HG03565 (cell line): ENCODE data around the gene STARD5.
"Not testable (repeated sequence)": the region's sequence is repeated elsewhere in the genome, so short reads cannot be mapped to it uniquely, and the experiment has no call there.

ENCODE experiments used
- ATAC-seq: cut with Tn5 transposase; IDR thresholded peaks from one replicate; pipeline ENCODE4 v1.9.1; 2021; ENCODE audit warnings: mild to moderate bottlenecking, moderate library complexity; ENCODE audit not compliant: unreplicated experiment

The STARD5 gene

DNA sequence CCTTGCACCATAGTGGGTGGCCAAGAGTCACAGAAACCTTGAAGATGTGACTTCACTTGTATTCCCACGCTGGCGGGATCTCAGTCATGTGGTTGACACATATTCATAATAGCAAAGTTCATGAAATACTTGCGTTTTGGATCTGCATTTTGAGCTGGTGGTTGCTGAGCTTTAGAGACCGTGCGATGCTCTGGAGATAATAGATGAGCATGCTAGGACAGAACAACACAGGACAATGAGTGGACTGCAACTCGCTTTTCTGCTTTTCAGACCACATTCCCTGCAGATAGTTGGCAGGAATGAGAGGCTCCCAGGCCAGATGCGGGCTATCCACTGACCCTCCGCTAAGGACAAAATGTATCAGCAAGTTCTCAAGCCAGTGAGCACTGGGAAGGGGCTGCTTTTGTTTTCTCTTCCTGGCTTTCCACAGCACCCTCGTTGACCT, 13.8 kb upstream of the STARD5 start:
- ATAC-seq, result no peak

GRCh38 chr15:81337241-81337640, 13.3 kb upstream of the STARD5 start:
- no peak for ATAC-seq

DNA sequence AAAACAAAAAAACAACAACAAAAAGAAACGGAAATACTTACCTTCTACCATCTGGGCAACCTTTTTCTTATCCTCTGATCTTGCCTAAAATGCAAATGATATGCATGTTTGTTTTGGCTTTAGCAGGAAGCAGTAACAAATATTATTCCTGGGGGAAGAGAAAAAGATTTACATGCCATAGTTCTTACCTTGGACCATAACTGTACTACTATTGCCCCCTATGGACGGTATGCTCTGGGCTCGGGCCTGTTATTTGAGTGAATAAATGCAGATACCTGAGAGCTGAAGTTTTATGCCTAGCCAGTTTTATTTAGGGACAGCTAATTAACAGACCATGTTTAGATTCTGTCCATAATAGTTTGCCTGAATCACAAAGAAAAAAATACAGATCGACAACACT, 12.6 kb upstream of the STARD5 start:
- ATAC-seq, result no peak

DNA sequence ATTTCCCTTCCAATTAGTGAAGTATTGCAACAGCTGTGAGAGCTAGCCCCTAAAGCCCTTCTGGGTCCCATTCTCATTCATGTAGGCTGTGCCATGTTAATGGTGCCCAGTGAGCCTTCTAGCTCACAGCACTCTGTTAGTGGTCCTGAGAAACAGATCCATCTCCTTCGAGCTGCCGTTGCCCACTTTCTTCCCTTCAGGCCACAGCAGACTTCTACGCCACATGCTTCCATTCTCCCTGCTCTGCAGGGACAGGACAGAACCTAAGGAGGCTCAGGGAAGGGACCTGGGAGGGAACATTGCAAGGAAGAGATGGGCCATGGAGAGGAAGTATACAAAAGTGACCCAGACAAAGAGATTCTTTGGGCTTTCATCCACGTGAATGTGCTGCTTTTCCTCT, 11.7 kb upstream of the STARD5 start:
- no peak for ATAC-seq

- no peak for ATAC-seq
These were observed 11.0 kb upstream of the STARD5 start for GRCh38 chr15:81334768-81335435.

GRCh38 chr15:81333363-81333762, 9.4 kb upstream of the STARD5 start:
- no peak for ATAC-seq

DNA sequence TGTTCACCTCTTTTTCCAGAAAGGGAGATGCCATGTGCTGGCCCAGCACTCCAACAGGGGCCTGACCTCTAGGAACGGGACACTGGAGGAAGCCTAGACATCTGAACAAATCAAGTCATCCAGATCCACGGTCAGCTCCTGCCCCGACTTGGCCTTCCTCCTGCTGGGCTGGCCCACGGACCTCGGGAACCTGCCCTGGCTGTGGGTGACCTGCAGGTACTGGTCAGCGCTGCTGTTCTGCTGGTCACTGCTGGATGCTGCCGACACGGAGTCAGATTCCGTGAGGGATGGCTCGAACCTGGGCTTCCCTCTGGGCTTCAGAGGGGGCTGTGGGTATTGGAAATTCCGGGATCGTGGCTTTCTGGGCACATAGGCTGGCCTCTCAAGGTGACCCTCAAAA, 8.4 kb upstream of the STARD5 start:
- ATAC-seq, result no peak

GRCh38 chr15:81331600-81331999, 7.7 kb upstream of the STARD5 start:
- no peak for ATAC-seq

DNA sequence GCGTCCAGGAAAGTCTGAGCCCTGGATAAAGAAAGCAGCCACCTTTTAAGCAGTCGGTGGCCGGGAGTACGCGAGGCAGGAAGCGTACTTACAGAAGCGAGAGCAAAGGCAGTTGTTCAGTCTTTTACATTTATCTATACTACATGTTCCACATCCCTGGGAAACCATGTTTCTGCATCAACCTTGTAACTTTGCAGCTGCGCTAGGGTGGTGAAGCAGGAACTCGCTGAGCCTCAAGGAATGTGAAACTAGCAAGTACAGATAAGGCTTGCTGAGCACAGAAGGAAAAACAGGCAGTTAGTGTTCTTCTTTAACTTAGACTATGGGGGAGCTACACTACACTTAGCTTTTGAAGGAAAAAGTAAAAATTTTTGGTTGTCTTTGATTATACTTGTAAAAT, 7.2 kb upstream of the STARD5 start:
- not testable (repeated sequence) for ATAC-seq

DNA sequence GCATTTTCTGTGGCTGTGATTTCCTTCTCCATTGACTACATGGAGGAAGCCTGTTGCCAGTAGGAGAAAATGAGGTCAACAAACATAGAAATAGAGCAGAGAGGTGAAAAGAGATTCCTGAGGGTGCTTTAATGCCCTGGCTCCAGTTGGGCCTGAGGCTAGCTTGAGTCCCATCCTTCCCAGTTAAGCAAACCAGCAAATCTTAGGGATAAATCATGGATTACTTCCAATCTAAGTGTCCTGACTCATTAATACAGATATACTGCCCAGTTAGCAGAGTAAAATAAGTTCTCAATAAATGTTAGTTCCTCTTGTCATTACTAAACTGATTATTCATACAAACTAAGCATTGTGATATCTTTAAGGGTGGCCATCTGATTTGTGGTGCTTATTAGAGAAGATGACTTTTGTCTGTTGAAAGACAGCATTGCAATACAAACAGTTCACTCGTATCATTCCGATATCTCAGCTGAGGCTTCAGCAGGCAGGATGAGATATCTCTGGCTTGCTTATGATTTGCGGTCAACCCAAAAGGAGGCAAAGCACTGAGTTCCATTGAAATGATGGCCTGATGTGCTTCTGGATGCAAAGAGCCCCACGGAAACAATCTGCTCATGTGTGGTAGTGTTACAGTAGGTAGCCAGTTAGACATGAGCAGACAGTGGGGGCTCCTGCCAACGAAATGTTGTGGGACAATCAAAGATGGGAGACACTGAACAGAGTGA, 6.6 kb upstream of the STARD5 start:
- no peak for ATAC-seq

GRCh38 chr15:81329446-81329845, 5.5 kb upstream of the STARD5 start:
- ATAC-seq, result no peak

DNA sequence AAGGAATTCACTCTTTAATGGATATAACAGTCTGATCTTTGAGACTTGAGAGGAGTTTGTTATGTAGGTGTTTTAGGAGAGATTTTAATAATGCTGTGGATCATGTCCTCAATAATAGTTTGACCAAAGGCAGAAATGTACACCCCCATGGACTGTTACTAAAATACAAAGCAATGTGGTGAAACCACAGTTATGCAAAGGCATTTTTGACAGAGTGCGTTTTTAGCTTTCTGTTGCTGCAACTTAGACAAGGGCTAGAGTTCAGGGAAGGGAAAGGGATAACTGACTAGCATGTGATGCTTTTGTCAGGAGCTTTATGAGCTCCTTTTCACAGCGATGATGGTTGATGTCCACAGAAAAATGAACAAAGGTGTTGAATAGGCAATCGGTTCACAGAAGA, 3.6 kb upstream of the STARD5 start:
- ATAC-seq, result no peak

DNA sequence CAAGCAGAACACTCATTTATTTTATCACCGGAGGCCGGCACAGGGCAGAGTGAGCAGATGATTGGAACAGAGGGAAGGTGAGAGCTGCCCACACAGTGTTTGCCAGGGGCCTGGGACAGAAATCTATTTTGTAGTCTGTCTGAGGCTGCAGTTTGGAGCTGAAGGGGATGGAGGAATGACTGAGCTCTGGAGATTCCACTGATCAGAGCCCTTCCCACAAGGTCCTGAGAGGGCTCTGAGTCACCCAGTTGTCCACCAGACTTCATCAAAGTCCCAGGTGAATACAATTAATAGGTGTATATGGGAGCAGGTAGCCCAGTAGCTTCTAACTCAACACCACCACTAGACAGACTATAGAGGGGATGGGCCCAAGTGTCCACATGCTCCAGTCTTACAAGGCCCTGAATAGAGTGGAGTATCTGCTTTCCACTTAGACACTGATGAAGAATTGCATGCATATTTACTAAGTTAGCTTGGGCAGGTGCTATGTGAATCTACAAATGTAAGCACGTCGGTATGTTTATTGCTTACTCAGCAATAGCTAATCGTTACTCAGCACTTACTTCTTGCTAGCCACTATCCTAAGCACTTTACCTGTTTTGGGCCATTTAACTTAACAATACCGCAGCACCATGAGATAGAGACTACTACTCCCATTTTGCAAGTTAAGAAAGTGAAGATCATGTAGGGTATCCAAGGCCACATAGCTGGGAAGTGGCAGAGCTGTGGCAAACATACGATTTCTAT, 2.7 kb upstream of the STARD5 start:
- ATAC-seq, result no peak

GRCh38 chr15:81323559-81323943, 390 bp downstream of the STARD5 start:
- ATAC-seq, result no peak

DNA sequence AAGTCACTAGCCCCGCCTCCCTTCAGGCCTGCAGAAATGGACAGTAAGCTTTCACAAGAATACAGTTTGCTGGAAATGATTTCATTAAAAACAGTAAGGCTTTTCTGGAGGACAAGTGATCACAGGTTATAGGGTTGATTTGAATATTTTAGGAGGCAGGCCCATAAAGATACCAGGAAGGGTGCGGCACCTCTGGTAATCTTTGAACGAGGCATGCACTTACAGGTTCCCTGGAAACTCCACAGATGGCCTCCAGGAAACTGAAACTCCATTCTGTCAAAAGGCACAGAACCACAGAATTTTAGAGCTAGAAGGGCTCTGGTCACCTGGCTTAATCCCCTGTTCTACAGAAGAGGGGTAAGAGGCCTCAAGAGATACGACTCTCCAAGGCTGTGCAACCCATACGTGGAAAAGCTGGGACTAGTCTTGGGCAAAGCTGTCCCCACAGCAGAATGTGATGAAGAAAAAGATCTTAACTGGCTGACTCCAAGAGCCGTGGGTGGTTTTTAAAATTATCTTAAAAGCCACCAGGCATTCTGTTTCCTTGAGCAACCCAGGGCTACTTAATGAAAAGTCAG, 1.2 kb downstream of the STARD5 start:
- ATAC-seq, result no peak

DNA sequence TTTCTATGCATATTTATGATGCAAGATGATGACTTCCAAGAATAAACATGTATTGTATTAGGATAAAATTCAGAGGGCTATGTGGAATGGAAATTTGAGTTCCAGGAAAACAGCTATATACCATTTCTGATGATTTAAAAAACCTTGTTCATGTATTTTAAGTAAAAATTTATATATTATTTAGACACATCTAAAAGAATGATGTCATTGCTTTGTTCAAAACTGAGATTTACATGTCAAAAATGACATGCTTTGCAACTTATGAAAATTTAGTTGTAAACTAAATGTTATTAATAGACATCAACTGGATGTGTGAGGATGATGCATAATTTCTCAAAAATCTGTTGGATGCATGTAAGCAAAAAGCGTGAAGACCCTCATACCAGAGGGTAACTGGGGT, 2.3 kb downstream of the STARD5 start:
- ATAC-seq, result no peak

- no peak for ATAC-seq
These were observed 6.3 kb downstream of the STARD5 start for GRCh38 chr15:81317642-81318017.

DNA sequence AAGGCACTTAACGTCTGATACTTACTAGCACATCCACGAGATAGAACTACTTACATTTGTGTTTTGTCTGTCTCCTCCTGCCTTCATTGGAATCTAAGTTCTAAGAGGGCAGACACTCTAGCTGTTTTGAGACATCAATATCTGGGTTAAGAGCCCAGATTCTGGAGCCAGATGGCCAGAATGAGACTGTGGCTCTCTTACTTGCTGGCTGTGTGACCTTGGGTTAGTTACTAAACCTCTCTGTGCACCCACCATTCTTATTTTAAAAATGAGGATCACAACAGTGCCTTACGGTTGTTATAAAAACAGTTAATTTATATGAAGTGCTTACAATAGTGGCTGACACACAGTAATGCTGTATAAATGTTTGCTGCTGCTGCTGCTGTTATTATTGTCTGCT, 7.7 kb downstream of the STARD5 start:
- no peak for ATAC-seq

GRCh38 chr15:81315452-81316175, 8.3 kb downstream of the STARD5 start:
- no peak for ATAC-seq

GRCh38 chr15:81314378-81314777, 9.6 kb downstream of the STARD5 start:
- ATAC-seq, result no peak

DNA sequence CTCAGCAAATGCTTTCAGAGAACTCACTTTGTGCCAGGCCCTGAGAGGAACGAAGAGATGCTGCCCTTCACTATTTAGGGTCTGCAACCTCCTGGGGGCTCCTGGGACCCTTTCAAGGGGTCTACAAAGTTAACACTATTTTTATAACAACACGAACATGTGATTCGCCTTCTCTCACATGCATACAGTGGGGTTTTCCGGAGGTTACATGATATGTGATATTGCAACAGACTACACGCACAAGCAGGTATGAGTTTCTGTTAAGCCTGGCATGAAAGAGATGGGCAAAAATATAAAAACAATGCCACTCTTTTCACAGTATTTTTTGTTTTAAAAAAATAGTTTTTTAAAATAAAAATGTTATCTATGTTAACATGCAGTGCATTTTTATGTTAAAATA, 10.3 kb downstream of the STARD5 start:
- no peak for ATAC-seq
